OCI-LY1 (cell line): ENCODE measurements around the gene FBXW5.

Experiments used
- H2AFZ ChIP-seq: fragments of 200-600 bp; sonication (generic), shearing (Covaris generic); 2 replicates; pipeline ENCODE4 v1.6.0; 2014; ENCODE audit warnings: antibody characterized with exemption, mild to moderate bottlenecking, low read length
- H3F3A ChIP-seq: fragments of 200-600 bp; sonication (generic), shearing (Covaris generic); 2 replicates; pipeline ENCODE4 v1.6.0; 2014; ENCODE audit warnings: mild to moderate bottlenecking, antibody characterized with exemption, low read length, moderate library complexity; ENCODE audit not compliant: insufficient read depth
- H3K27ac ChIP-seq: fragments of 200-600 bp; sonication (generic); 2 replicates; pipeline ENCODE4 v1.5.1; 2014; ENCODE audit warnings: low read length, mixed run types, mild to moderate bottlenecking, low read depth; ENCODE audit not compliant: poor library complexity, severe bottlenecking
- H3K27me3 ChIP-seq: fragments of 200-600 bp; sonication (generic); 2 replicates; pipeline ENCODE4 v1.6.0; 2014; ENCODE audit warnings: antibody characterized with exemption, mild to moderate bottlenecking, low read length, moderate library complexity; ENCODE audit not compliant: insufficient read depth
- H3K36me3 ChIP-seq: fragments of 200-600 bp; sonication (generic); 2 replicates; pipeline ENCODE4 v1.6.1; 2014; ENCODE audit warnings: mild to moderate bottlenecking, antibody characterized with exemption, low read length, moderate library complexity, mixed read lengths; ENCODE audit not compliant: insufficient read depth
- H3K4me1 ChIP-seq: fragments of 200-600 bp; sonication (generic); 2 replicates; pipeline ENCODE4 v1.5.1; 2014; ENCODE audit warnings: mild to moderate bottlenecking, low read length, moderate library complexity; ENCODE audit not compliant: insufficient read depth, severe bottlenecking
- H3K4me2 ChIP-seq: fragments of 200-600 bp; sonication (generic), shearing (Covaris generic); 2 replicates; pipeline ENCODE4 v1.6.1; 2014; ENCODE audit warnings: low read length
- H3K4me3 ChIP-seq: fragments of 200-600 bp; sonication (generic); 2 replicates; pipeline ENCODE4 v1.5.1; 2014; ENCODE audit warnings: low read length, low read depth, mild to moderate bottlenecking, mixed read lengths; ENCODE audit not compliant: poor library complexity, severe bottlenecking
- H3K79me2 ChIP-seq: fragments of 200-600 bp; shearing (Covaris generic); 2 replicates; pipeline ENCODE4 v1.6.1; 2016; ENCODE audit warnings: mixed run types, low read length, mixed read lengths; ENCODE audit not compliant: insufficient read depth
- H3K9ac ChIP-seq: fragments of 200-600 bp; sonication (generic), shearing (Covaris generic); 2 replicates; pipeline ENCODE4 v1.6.1; 2014; ENCODE audit warnings: mild to moderate bottlenecking, low read length, mixed read lengths
- H3K9me2 ChIP-seq: fragments of 200-600 bp; sonication (generic), shearing (Covaris generic); 2 replicates; pipeline ENCODE4 v1.6.1; 2014; ENCODE audit warnings: low read depth, mild to moderate bottlenecking, low read length, mixed read lengths
- H3K9me3 ChIP-seq: fragments of 200-600 bp; shearing (Covaris generic); 2 replicates; pipeline ENCODE4 v1.6.1; 2014; ENCODE audit warnings: low read length, mixed read lengths
- H4K20me1 ChIP-seq: fragments of 200-600 bp; sonication (generic), shearing (Covaris generic); 2 replicates; pipeline ENCODE4 v1.6.0; 2016; ENCODE audit warnings: mild to moderate bottlenecking, low read length; ENCODE audit not compliant: insufficient read depth
- CTCF ChIP-seq: fragments of 200-600 bp; sonication (generic), shearing (Covaris generic); IDR thresholded peaks from 2 replicates; pipeline ENCODE4 v1.5.1; 2017; ENCODE audit warnings: mild to moderate bottlenecking, antibody characterized with exemption, low read length, moderate library complexity, mixed read lengths
- EZH2 ChIP-seq: fragments of 200-600 bp; sonication (generic), shearing (Covaris generic); IDR thresholded peaks from 2 replicates; pipeline ENCODE4 v1.8.0; 2017; ENCODE audit warnings: borderline replicate concordance, mixed run types, mild to moderate bottlenecking, antibody characterized with exemption, low read length, moderate library complexity, mixed read lengths

Gene FBXW5

GRCh38 chr9:136964833-136965422 is 20.4 kb upstream of the FBXW5 start:
- H3K27me3 ChIP-seq: peaks cover 14% of the 10 kb centered on the region; the same call in 1 of the 2 replicates
- H3K9me2 ChIP-seq: no peaks in the 10 kb centered on the region
- H3K4me1 ChIP-seq: peaks cover 5% of the 10 kb centered on the region
- H3K4me3 ChIP-seq: no peak overlapping the region
- H3K4me2 ChIP-seq: no peak overlapping the region
- H3K79me2 ChIP-seq: no peaks in the 10 kb centered on the region
- H4K20me1 ChIP-seq: no peaks in the 10 kb centered on the region
- H2AFZ ChIP-seq: no peak overlapping the region
- TF ChIP-seq EZH2: no peak
- TF ChIP-seq CTCF: no peak
- H3K36me3 ChIP-seq: no peaks in the 10 kb centered on the region
- no peak overlapping the region for H3K27ac ChIP-seq
- H3F3A ChIP-seq: no peaks in the 10 kb centered on the region
- no peaks in the 10 kb centered on the region for H3K9me3 ChIP-seq
- no peak overlapping the region for H3K9ac ChIP-seq

GRCh38 chr9:136964171-136964689 is 19.7 kb upstream of the FBXW5 start:
- H3K4me3 ChIP-seq: no peak overlapping the region
- H3K36me3 ChIP-seq: no peaks in the 10 kb centered on the region
- no peaks in the 10 kb centered on the region for H3K9me2 ChIP-seq
- TF ChIP-seq EZH2 (no peak), CTCF (no peak)
- H2AFZ ChIP-seq: no peak overlapping the region
- H3K9ac ChIP-seq: no peak overlapping the region
- no peaks in the 10 kb centered on the region for H3F3A ChIP-seq
- H3K27me3 ChIP-seq: peaks cover 19% of the 10 kb centered on the region; the same call in 1 of the 2 replicates
- no peak overlapping the region for H3K27ac ChIP-seq
- H3K9me3 ChIP-seq: no peaks in the 10 kb centered on the region
- H3K4me2 ChIP-seq: no peak overlapping the region
- H3K4me1 ChIP-seq: peaks cover 5% of the 10 kb centered on the region
- no peaks in the 10 kb centered on the region for H3K79me2 ChIP-seq
- H4K20me1 ChIP-seq: no peaks in the 10 kb centered on the region

- peaks cover 19% of the 10 kb centered on the region; the same call in 1 of the 2 replicates for H3K27me3 ChIP-seq
- H3K4me3 ChIP-seq: no peak overlapping the region
- no peak overlapping the region for H3K9ac ChIP-seq
- no peaks in the 10 kb centered on the region for H4K20me1 ChIP-seq
- TF ChIP-seq EZH2 (no peak), CTCF (no peak)
- H3K79me2 ChIP-seq: no peaks in the 10 kb centered on the region
- H3K4me1 ChIP-seq: peaks cover 5% of the 10 kb centered on the region
- H3F3A ChIP-seq: no peaks in the 10 kb centered on the region
- H3K36me3 ChIP-seq: no peaks in the 10 kb centered on the region
- H3K27ac ChIP-seq: no peak overlapping the region
- no peaks in the 10 kb centered on the region for H3K9me2 ChIP-seq
- H3K9me3 ChIP-seq: no peaks in the 10 kb centered on the region
- no peak overlapping the region for H2AFZ ChIP-seq
- H3K4me2 ChIP-seq: no peak overlapping the region
These were observed 19.2 kb upstream of the FBXW5 start for GRCh38 chr9:136963751-136964150.
